Keratinocyte (primary cell): ENCODE results near the gene TRIM73.
"Not testable (repeated sequence)": the region's sequence is repeated elsewhere in the genome, so short reads cannot be mapped to it uniquely, and the experiment has no call there.

Source experiments
- EZH2 ChIP-seq: IDR thresholded peaks from one replicate; pipeline ENCODE4 v1.6.1; 2012; ENCODE audit warnings: inconsistent platforms, mild to moderate bottlenecking, low read length, moderate library complexity
- TF ChIP-seq, protein P1 (sequence below), 3 experiments: IDR thresholded peaks in 1 of 3; conservative IDR thresholded peaks in 1 of 3; optimal IDR thresholded peaks in 1 of 3; 2 replicates in 2 of 3; 3 replicates in 1 of 3; pipeline versions ENCODE3 to v1.5.1; 2011; ENCODE audit warnings: low read length in 3 of 3, mild to moderate bottlenecking in 3 of 3, moderate library complexity in 2 of 3, control low read depth in 1 of 3, inconsistent platforms in 1 of 3; ENCODE audit not compliant: insufficient read depth in 2 of 3; ENCODE audit errors: extremely low read depth in 1 of 3

DNA sequence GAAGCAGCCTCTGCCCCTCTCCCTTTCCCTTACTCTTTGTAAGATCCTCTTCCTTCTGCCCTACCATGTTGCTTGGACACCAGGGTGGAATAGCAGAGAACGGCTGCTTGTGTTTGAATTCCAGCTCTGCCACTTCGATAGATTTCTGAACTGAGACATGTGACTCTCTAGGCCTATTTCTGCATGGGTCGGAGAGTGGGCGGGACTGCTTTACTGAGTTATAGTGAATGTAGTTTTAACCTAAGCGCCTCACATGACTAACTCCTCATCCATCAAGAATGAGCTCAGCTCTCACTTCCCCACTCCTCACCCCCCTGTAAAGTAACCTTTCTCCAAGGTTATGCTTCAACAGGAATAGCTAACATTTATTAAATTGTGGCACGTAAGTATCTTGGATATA is 18.8 kb downstream of the TRIM73 start:
- TF ChIP-seq, protein P1, sequence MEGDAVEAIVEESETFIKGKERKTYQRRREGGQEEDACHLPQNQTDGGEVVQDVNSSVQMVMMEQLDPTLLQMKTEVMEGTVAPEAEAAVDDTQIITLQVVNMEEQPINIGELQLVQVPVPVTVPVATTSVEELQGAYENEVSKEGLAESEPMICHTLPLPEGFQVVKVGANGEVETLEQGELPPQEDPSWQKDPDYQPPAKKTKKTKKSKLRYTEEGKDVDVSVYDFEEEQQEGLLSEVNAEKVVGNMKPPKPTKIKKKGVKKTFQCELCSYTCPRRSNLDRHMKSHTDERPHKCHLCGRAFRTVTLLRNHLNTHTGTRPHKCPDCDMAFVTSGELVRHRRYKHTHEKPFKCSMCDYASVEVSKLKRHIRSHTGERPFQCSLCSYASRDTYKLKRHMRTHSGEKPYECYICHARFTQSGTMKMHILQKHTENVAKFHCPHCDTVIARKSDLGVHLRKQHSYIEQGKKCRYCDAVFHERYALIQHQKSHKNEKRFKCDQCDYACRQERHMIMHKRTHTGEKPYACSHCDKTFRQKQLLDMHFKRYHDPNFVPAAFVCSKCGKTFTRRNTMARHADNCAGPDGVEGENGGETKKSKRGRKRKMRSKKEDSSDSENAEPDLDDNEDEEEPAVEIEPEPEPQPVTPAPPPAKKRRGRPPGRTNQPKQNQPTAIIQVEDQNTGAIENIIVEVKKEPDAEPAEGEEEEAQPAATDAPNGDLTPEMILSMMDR (optimal IDR thresholded peaks at IDR 0.05 in 1 of 3, IDR thresholded peaks at IDR 0.05 in 1 of 3, conservative IDR thresholded peaks at IDR 0.05 in 1 of 3; ENCODE audit: extremely low read depth in 1 of 3, insufficient read depth in 2 of 3, low read length in 3 of 3), result not testable (repeated sequence)
- not testable (repeated sequence) for TF ChIP-seq EZH2
